Measurements from ENCODE around the gene STK40.

The STK40 gene

DNA sequence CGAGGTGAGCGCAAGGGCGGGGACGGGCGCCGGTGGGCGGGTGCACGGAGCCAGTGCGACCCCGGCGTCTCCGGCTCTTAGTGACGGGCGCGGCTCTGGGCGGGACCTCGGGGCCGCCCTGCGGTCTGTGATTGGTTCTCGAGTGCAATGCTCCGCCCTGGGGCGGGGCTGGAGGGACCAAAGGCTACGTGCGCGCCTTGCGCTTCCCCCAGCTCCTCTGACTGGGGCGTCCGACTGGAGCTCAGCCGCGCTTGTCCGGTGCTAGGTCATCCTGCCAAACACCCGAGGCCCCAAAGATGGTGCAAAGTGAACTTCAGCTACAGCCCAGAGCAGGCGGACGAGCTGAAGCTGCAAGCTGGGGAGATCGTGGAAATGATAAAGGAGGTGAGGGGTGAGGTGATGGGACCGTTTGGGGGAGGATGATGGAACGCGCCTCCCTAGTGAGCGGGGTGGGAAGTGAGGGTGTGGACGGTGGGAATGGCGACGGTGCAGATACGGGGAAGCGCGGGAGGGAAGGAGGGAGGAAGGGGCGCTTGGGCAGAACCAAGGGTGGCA is 78.7 kb downstream of the STK40 start:
- peak; percentile 92 for DNase-seq

DNA sequence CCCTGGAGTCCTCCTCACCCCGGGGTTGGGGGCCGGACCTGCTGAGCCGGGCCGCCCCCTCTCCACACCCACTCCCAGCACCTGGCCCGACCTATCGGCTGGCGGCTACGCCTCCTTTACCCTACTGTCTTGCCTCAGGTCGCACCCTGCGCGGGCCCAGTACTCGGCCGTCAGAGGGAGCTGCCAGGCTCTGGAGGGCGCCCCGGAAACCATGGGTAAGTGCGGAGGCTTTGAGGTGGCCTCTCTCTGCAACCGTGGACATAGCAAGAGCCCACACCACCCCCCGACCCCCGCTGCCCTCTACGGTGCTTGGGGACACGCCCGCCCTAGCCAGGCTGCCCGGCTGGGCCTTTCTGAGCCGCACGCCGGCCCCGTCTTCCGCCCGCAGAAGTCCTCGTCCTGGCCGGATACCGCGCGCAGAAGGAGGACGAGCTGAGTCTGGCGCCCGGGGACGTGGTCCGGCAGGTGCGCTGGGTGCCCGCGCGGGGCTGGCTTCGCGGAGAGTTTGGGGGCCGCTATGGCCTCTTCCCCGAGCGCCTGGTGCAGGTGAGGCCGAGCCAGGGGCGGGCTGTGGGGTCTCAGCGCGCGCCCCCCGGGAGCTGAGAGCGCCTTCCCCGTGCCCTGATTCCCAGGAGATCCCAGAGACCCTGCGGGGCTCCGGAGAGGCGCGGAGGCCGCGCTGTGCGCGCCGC is 79.4 kb downstream of the STK40 start, which contains the start of gene SH3D21:
Gene SH3D21 (plus strand): TSS at position 159 of the 692 bp plus-strand sequence. CDS start 53 bp downstream, at position 212.
- peak; percentile 68 for DNase-seq

DNA sequence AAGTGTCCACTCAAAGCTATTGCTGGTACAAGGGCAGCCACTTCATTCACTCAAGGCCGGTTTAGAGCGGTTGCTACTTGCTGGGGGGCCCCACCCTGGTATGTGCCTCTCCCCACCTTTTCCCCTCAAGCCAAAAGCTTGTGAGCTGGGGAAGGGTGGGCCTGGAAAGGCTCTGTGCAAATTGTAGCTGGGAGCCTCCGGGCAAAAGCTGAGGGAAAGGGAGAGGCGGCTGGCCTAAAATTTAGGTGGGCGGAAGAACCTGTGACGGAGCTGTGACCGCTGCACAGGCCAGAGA is 79.9 kb downstream of the STK40 start:
- DNase-seq: no peak

DNA sequence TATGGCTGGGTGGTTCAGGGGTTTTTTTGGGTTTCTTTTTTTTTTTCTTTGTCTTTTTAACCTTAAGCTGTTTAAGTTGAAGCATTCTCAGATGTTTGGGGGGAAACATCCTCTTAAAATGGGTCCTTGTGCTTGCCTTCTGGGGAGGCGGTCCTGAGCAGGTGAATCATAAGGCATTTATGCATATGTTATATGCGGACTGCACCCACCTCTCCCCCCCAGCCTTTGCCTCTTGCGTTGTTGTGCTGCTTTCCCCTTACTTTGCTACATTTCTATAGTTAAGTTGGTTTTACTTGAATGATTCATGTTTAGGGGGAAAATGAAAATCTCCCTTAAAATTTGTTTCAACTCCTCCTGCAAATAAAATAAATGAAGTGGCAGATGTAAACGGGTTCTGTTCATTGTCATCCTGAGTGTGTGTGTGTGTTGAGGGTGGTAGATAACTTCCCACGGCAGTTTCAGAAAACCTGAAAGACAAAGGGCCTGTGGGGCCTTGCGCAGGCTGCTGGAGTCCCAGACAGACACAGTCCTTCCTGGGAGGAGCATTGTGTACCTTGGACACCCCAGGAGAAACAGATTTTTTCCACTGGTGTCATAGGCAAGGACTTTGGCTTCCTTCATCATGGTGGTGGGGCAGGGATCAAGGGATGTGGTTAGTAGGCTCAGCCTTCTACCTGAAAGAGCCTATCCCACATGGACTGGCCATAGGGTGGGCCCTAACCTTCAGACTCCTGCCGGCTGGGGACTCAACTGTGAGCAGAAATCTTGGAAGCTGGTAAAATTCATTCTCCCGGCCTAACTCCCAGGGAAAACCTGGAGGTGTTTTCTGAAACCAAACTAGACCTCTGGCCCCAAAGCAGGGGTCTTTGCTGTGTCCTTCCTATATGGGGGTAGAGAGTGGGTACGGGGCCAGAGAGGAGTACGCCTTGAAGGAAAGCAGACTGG is 80.5 kb downstream of the STK40 start:
- no peak for DNase-seq

DNA sequence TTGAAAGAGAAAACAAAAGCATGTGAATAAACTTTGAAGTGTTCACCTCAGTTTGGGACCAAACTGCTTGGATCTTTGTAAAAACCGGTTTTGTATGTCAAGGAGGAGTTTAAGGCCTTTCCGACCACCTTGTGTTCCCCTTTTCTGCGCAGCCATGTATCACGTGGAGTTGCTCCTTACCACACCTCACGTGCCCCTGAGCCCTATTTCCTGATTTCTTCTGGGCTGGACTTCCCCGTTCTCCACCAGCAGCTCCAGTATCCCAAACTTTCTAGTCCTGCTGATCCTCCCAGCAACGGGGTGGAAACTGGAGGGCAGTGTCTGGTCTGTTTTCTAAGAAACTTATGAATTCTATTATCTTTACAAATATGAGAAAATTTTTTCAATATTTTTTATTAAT is 81.2 kb downstream of the STK40 start:
- DNase-seq: no peak

DNA sequence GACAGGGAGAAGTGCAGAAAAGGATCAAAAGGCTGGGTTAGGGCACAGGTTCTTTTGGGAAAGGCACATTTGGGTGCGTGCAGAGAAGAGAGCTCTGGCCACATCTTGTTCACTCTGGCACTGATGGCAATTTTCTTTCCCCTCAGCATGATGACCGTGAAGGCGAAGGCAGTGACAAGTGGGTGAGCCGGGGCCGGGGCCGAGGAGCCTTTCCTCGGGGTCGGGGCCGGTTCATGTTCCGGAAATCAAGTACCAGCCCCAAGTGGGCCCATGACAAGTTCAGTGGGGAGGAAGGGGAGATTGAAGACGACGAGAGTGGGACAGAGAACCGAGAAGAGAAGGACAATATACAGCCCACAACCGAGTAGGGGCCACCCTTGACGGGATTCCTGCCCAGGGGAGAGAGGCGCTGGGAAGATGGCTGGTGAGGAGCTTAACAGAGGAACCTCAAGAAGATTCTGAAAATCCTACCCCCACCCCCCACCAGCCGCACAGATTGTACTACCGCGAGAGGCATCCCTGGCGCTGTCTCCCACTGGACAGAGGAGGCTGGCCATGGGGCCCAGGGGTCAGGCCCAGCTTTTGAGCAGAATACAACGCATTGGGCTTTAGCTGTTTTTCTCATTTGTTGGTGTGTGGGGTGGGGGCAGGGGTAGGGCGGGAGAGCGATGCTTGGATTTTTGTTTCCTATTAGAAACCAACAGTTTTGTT is 81.9 kb downstream of the STK40 start:
- DNase-seq: no peak

DNA sequence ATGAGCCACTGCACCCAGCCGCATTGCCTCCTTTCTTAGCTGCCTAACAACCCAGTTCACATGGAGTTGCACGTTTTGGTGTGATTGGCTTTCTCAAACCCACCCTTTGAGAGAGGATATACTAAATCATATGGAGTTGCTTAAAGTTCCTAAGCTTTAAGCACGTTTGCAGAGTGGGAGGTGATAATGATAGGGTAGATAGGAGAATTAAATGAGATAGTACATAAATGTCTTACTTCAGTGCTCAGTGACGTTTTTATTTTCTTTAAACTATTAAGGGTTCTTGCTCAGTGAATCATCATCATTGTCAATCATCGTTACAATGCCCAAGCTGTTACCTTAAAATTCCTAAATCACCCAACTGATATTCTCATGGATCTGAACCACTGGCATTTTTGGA is 82.5 kb downstream of the STK40 start:
- no peak for DNase-seq

DNA sequence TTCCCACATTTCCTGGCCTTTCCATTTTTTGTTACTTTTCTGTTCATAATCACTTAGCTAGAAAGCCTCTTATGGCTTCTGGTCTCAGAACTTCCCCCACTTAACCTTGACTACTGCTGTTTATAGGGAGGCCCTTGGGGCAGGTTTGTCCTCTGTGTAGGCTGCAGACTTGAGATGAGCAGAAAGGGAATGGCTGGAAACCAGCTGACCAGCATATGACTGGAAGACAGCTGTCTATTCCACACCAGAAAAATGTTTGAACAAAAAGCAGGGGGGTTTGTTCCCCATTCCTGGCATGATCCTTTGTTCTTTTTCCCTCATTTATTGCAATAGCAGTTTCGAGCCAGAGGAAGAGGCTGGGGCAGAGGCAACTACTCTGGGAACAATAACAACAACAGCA is 84.5 kb downstream of the STK40 start:
- no peak for DNase-seq

DNA sequence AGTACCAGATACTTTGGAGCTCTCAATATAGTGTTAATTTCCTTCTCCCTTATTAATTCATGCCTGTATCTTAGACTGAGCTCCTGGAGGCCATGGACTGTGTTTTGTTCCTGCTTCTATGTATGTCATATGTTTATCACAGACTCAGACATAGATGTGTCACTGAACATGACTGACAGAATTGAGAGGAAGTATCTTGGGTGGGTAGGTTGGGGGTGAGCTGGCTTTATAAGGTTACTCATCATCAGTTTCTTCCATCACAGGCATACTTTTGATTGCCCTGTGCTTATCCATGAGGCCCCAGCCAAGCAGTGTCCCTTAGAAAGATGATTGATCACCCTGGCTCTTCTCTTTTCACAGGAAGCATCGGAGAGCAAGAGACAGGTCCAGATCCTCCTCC is 85.2 kb downstream of the STK40 start:
- no peak for DNase-seq

DNA sequence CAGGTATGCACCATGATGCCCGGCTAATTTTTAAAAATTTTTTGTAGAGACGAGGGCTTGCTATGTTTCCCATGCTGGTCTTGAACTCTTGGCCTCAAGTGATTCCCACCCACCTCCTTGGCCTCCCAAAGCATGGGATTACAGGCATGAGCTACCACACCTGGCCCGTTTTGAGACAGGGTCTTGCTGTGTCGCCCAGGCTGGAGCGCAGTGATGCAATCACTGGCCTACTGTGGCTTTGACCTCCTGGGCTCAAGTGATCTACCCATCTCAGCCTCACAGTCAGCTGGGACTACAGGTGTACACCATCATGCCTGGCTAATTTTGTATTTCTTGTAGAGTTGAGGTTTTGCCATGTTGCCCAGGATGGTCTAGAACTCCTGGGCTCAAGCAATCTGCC is 87.1 kb downstream of the STK40 start:
- no peak for DNase-seq

DNA sequence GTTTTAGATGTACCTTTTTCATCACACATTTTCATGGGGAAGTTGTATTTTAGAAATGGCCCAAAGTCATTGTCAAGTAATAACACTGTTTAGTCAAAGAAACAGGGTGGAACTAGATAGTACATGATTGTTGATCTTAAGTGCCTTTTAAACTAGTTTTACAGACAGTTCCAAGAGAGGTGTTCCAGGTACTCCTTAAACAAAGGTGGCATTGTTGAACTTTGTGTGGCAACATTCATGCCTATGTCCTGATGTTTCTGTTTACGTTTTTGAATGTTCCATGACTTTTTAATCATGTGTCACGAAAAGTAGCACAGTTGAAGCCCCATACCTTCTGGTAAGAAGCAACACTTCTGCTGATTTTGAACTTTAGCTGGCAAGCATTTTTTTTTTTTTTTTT is 88.7 kb downstream of the STK40 start:
- DNase-seq: no peak

DNA sequence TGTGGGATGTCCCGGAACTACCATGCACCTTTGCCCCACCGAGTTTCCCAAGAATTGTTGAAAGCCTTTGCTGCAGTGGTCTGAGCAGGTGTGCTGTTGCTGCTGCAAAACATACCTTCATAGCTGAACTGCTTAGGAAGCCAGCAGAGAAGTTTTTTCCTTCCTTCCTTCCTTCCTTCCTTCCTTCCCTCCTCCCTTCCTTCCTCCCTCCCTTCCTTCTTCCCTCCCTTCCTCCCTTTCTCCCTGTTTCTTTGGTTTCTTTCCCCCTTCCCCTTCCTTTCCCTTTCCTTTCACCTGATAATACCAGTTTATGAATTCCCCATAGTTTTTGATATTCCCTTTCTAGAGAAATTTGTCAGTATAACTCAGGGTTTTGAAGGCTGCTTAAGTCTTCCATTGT is 90.3 kb downstream of the STK40 start:
- DNase-seq: no peak
